Fibroblast of lung (primary cell): Measurements from ENCODE around the gene ATP10D. TPM values are rescaled to one million over a fixed set of nuclear protein-coding genes. Genes with fewer than 3 reads are reported as not detected.

Experiments used
- DNase-seq, 2 donors: peaks; one replicate each; pipeline versions ENCODE4 v3.0.0 to v3.0.0-alpha.2; 2010; ENCODE audit warnings: low read depth in 2 of 2
- H2AFZ ChIP-seq: 2 replicates; pipeline ENCODE4 v1.5.1; 2012; ENCODE audit warnings: low read length, control low read depth, inconsistent platforms
- H3K27ac ChIP-seq: 2 replicates; pipeline ENCODE4 v1.5.1; 2011; ENCODE audit warnings: low read length, control low read depth; ENCODE audit not compliant: insufficient read depth
- H3K27me3 ChIP-seq: 2 replicates; pipeline ENCODE4 v1.5.1; 2011; ENCODE audit warnings: mild to moderate bottlenecking, low read length; ENCODE audit not compliant: control insufficient read depth, insufficient read depth
- H3K36me3 ChIP-seq: 2 replicates; pipeline ENCODE4 v1.5.1; 2011; ENCODE audit warnings: low read length; ENCODE audit not compliant: control insufficient read depth, insufficient read depth
- H3K4me1 ChIP-seq: 2 replicates; pipeline ENCODE4 v1.5.1; 2011; ENCODE audit warnings: low read length; ENCODE audit not compliant: control insufficient read depth, insufficient read depth; ENCODE audit errors: extremely low read depth
- H3K4me2 ChIP-seq: 2 replicates; pipeline ENCODE4 v1.5.1; 2011; ENCODE audit warnings: low read length, control low read depth; ENCODE audit not compliant: insufficient read depth; ENCODE audit errors: extremely low read depth
- H3K4me3 ChIP-seq, 4 experiments: fragments of 200-600 bp in 1 of 4; sonication (generic) in 1 of 4; replicated peaks in 1 of 4; 2 replicates each; pipeline ENCODE4 v1.5.1; 2011 to 2016; ENCODE audit warnings: low read length in 4 of 4, low read depth in 3 of 4, mild to moderate bottlenecking in 3 of 4, control low read depth in 2 of 4, inconsistent platforms in 1 of 4, mixed read lengths in 1 of 4; ENCODE audit not compliant: insufficient read depth in 1 of 4; ENCODE audit errors: control extremely low read depth in 1 of 4
- H3K79me2 ChIP-seq: 2 replicates; pipeline ENCODE4 v1.5.1; 2012; ENCODE audit warnings: mild to moderate bottlenecking, low read length, inconsistent platforms; ENCODE audit not compliant: control insufficient read depth, insufficient read depth
- H3K9ac ChIP-seq: 2 replicates; pipeline ENCODE4 v1.5.1; 2011; ENCODE audit warnings: mild to moderate bottlenecking, low read length, control low read depth; ENCODE audit not compliant: insufficient read depth
- H3K9me3 ChIP-seq: 2 replicates; pipeline ENCODE4 v1.5.1; 2012; ENCODE audit warnings: low read depth, low read length; ENCODE audit not compliant: control insufficient read depth, insufficient read depth
- H4K20me1 ChIP-seq: 2 replicates; pipeline ENCODE4 v1.5.1; 2011; ENCODE audit warnings: low read length; ENCODE audit not compliant: control insufficient read depth, insufficient read depth; ENCODE audit errors: extremely low read depth
- CTCF ChIP-seq, 2 donors: IDR thresholded peaks in 1 of 2; conservative IDR thresholded peaks in 1 of 2; 1 replicate in 1 of 2; 2 replicates in 1 of 2; pipeline ENCODE4 v1.5.1; 2011 to 2012; ENCODE audit warnings: low read length in 2 of 2, control low read depth in 1 of 2, inconsistent platforms in 1 of 2, low read depth in 1 of 2, mild to moderate bottlenecking in 1 of 2
- EZH2 ChIP-seq: IDR thresholded peaks from 2 replicates; pipeline ENCODE4 v1.5.1; 2012; ENCODE audit warnings: low read length, control low read depth, mild to moderate bottlenecking; ENCODE audit errors: missing control alignments
- polyA plus RNA-seq, 2 donors: library from polyadenylated mRNA; depleted of rRNA in 1 of 2; stranded (reverse) in 1 of 2; unstranded in 1 of 2; fragments of >200 nt; gene quantifications; 2 replicates each; pipeline ENCODE4 v1.2.1, GENCODE V29; 2011 to 2012; ENCODE audit warnings: missing spikeins in 1 of 2
- total RNA-seq: library from RNA; depleted of rRNA; stranded (reverse); fragments of >200 nt; gene quantifications from 2 replicates; pipeline ENCODE4 v1.2.1, GENCODE V29; 2014

Gene ATP10D
- total and polyA plus RNA-seq, 2 donors (not counting 1 experiment from before 2014, with no cell fraction given), result 24.6 to 40.8 TPM

GRCh38 chr4:47640911-47641310 is 155.8 kb downstream of the ATP10D start:
- Histone ChIP-seq H3K79me2 (no peaks in the 10 kb centered on the region), H3K27me3 (no peaks in the 10 kb centered on the region), H3K9ac (no peak overlapping the region), H3K4me3 (no peak overlapping the region), H2AFZ (no peak overlapping the region), H3K27ac (no peak overlapping the region), H4K20me1 (no peaks in the 10 kb centered on the region), H3K36me3 (no peaks in the 10 kb centered on the region), H3K4me1 (peaks cover 2% of the 10 kb centered on the region), H3K4me2 (no peak overlapping the region), H3K9me3 (no peaks in the 10 kb centered on the region)
- DNase-seq, result peak in 1 of 2 donors; percentile 26
- no peak for TF ChIP-seq EZH2

- Histone ChIP-seq H3K27ac (no peak overlapping the region), H3K79me2 (no peaks in the 10 kb centered on the region), H3K27me3 (no peaks in the 10 kb centered on the region), H3K4me2 (no peak overlapping the region), H3K4me1 (peaks cover 2% of the 10 kb centered on the region), H2AFZ (no peak overlapping the region), H3K4me3 (no peak overlapping the region), H3K9ac (no peak overlapping the region), H4K20me1 (no peaks in the 10 kb centered on the region), H3K36me3 (no peaks in the 10 kb centered on the region), H3K9me3 (no peaks in the 10 kb centered on the region)
- TF ChIP-seq CTCF (conservative IDR thresholded peaks at IDR 0.05 in 1 of 2, IDR thresholded peaks at IDR 0.05 in 1 of 2; ENCODE audit: low read depth in 1 of 2, low read length in 2 of 2) (no peak), EZH2 (no peak)
- DNase-seq, result peak in 1 of 2 donors; percentile 46
These were observed 156.7 kb downstream of the ATP10D start for GRCh38 chr4:47641755-47642154.

DNA sequence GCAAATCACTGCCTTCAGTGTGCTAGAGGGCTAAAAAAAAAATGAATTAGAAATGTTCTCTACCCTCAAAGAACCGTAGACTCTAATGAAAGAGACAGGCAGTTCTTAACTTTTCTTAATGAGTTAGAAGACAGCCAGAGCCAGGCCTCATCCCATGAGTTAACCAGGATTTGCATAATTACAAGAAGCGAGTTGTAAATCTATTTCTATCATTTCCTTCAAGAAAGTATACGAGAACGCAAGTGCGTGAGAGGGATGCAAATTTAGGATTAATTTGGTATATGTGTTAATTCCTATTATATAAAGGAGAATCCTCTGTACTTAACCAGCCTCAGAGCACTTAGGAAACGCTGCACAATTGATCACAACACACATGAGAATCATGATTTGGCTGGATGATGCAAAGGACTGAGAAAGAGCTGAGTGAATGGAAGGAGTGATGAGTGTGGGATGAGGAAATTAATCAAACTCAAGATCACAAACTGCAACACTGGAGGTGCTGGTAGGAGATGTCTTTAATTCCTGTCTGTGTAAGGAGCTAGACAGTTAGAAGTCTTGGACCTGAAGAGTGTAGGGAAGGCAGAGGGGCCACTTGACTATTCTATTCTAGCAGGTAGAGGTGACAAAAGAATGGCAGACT is 157.2 kb downstream of the ATP10D start:
- Histone ChIP-seq H3K9ac (no peak overlapping the region), H3K4me3 (no peak overlapping the region), H3K79me2 (no peaks in the 10 kb centered on the region), H2AFZ (no peak overlapping the region), H3K4me2 (no peak overlapping the region), H3K9me3 (no peaks in the 10 kb centered on the region), H3K36me3 (no peaks in the 10 kb centered on the region), H3K27me3 (no peaks in the 10 kb centered on the region), H4K20me1 (no peaks in the 10 kb centered on the region), H3K27ac (no peak overlapping the region), H3K4me1 (peaks cover 2% of the 10 kb centered on the region)
- DNase-seq, result peak in 1 of 2 donors; percentile 24
- TF ChIP-seq CTCF (conservative IDR thresholded peaks at IDR 0.05 in 1 of 2, IDR thresholded peaks at IDR 0.05 in 1 of 2; ENCODE audit: low read depth in 1 of 2, low read length in 2 of 2) (no peak), EZH2 (no peak)

Other genes with a start within 250 kb of the ATP10D start
- gene COMMD8, start 21.6 kb upstream of the ATP10D start, total RNA-seq, result 23.6 and 29.6 TPM in 2 replicates
- gene COMMD8, start 21.6 kb upstream of the ATP10D start, polyA plus RNA-seq, result 30.2 and 31.5 TPM in 2 replicates